ENCODE results near the gene HMHB1. TPM values are rescaled to one million over a fixed set of nuclear protein-coding genes. Genes with fewer than 3 reads are reported as not detected.
"Not testable (repeated sequence)": the region's sequence is repeated elsewhere in the genome, so short reads cannot be mapped to it uniquely, and the experiment has no call there.

Gene HMHB1
- polyA plus RNA-seq, 1 donor, result not detected

DNA sequence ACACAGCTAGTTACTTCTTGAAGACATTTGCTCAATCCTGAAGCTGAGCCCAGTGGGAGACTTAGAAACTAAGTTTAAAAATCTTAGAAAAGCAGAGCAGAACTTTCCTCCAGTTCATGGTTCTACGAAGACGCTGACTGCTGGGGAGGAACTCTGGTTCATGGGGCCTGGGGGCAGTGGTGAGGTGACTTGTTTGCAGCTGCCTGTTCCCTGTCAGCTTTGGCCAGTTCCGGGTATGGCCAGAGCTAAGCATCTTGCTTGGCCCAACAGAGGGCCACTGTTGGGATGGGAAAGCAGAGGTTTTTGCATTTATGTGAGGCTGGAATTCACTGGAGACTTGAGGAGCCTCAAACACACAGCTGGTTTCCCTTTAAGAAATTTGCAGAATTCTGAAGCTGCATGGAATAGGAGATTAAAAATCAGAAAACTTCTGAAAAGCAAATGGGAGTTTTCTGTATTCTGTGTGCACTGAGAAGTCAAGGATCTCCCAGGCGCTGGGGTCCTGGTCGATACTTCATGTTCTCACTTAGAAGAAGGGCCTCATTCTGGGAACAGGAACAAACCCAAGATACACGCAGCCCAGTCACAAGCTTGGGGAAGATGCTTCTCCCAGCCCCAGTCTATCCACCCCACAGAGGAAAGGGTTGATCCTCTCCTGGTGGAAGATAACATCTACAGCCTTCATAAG is 10.6 kb upstream of the HMHB1 start:
- DNase-seq, result no peak

GRCh38 chr5:143805861-143806260 is 6.1 kb upstream of the HMHB1 start:
- DNase-seq, result no peak

GRCh38 chr5:143806579-143806978 is 5.4 kb upstream of the HMHB1 start:
- DNase-seq, result no peak

- DNase-seq, result no peak
These were observed 4.6 kb upstream of the HMHB1 start for GRCh38 chr5:143807401-143807800.

DNA sequence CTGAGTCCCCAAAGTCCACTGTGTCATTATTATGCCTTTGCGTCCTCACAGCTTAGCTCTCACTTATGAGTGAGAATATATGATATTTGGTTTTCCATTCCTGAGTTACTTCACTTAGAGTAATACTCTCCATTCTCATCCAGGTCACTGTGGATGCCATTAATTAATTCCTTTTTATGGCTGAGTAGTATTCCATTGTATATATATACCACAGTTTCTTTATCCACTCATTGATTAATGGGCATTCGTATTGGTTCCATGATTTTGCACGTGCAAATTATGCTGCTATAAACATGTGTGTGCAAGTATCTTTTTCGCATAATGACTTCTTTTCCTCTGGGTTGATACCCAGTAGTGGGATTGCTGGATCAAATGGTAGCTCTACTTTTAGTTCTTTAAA is 4.4 kb downstream of the HMHB1 start:
- DNase-seq, result not testable (repeated sequence)

GRCh38 chr5:143819716-143820115 is 7.8 kb downstream of the HMHB1 start:
- DNase-seq, result no peak

DNA sequence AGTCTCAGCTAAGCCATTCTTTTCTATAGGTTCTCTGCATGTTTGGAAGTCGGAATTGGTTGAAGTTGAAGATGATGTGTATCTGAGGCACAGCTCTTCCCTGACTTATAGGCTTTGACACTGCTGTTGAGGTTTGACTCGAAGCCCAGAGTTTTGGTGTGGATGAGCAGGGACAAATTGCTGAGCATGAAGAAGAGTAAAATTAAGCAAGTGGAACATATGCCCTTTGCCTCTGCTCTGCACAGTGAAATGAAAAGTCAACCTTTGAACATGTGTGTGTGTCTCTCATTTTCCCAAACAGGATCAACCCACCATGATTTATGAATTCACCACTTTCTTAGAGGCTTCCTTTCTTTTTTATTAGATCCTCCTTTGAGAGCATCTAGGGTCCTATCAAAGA is 8.5 kb downstream of the HMHB1 start:
- no peak for DNase-seq

DNA sequence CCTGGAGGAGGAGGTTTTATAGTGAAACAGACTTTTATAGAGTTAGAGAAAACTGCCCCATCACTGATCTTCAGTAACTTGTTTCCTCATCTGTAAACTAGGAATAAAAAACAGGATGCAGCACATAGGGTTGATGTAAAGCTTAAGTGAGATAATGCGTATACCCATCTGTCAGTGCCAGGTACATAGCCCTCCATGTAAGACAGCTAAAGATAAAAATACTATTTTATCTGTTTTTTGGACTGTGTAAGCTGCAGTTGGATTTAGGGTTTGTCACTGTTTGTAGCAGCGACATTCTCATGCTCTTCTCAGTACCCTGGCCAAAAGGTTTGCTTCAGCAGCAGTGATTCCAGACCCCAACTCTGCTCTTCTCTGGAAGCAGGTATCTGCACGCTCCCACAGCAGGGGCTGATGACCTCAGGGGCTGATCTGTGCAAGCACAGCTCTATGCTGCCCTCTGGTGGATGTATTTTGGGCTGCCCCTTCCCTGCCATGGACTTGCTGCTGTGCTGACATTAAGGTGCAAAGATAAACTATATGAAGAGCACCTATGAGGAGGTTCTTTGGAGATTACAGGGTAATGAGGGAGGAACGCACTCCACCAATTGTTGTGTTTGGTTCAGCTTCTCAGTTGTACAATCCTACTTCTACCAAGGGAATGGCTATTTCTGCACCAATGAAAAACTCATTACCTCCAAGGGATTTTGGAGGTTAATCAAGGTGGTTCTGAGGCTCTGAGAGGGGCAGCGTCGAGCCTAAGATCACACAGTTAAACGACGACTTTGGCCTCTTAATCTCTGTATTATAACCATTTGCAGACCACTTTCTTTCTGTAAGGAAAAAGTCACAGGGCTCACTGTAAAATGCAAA is 13.1 kb downstream of the HMHB1 start:
- DNase-seq, result peak; percentile 80

GRCh38 chr5:143826951-143827444 is 15.0 kb downstream of the HMHB1 start:
- DNase-seq, result no peak

DNA sequence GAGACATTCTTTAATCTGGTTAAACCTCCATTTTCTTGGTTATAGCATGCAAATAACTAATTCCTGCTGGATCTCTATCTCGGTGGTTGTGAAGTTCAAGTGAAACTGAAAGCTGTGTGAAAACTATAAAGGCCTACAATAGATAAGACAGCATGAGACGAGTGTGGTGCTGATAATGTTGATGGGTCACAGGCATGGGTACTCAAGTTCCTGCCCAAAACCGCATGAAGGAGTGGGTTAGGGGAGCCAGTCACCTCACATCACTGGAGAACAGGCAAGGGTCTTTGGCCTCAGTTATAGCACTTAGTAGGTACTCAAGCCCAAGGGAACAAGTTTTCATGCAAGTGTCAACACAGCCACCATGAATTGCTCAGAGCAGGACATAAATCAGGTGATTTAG is 16.7 kb downstream of the HMHB1 start:
- DNase-seq, result no peak

GRCh38 chr5:143833177-143833576 is 21.2 kb downstream of the HMHB1 start:
- DNase-seq, result no peak

GRCh38 chr5:143835251-143835650 is 23.3 kb downstream of the HMHB1 start:
- DNase-seq, result no peak

- DNase-seq, result no peak
These were observed 24.3 kb downstream of the HMHB1 start for GRCh38 chr5:143836161-143836725.

- peak; percentile 82 for DNase-seq
These were observed 25.4 kb downstream of the HMHB1 start for GRCh38 chr5:143837306-143837848.

GRCh38 chr5:143841446-143841845 is 29.5 kb downstream of the HMHB1 start:
- DNase-seq, result no peak

DNA sequence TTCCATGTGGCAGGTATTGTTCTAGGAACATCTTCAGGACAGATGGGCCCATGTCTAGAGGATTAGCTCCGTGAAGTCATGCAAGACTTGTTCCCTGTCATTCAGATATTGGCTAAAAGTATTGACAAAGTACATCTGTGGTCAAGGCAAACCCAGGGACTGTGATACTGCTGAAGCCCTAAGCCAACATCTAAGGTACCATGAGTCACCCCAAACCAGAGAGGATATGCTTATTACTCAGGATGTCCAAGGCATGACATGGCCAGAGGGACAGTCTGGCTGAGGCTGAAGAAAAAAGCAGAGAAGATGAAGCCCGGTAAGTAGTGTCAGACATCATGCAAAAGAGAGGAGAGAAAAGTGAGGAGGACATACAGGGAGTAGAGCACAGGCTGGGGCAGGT is 31.0 kb downstream of the HMHB1 start:
- no peak for DNase-seq

DNA sequence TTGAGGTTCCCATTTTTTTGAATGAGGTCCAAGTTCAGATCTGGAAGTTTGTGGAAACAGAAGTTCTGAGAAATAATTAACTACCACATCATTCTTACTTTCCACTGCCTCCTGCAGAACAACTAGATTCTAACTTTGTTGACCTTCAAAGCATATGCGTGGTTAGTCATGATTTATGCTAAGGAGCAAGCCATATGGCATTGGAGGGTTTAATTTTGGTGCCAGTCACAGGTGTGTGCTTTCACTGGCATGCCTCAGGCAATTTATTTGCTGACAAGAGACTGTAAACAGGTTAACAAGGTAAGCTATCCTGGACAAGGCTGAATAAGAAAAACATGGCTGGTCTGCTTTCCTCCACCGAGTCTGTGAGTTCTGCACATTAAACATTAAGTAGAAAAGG is 31.5 kb downstream of the HMHB1 start:
- no peak for DNase-seq

- no peak for DNase-seq
These were observed 38.2 kb downstream of the HMHB1 start for GRCh38 chr5:143850050-143850683.

GRCh38 chr5:143851383-143851782 is 39.4 kb downstream of the HMHB1 start:
- DNase-seq, result no peak

DNA sequence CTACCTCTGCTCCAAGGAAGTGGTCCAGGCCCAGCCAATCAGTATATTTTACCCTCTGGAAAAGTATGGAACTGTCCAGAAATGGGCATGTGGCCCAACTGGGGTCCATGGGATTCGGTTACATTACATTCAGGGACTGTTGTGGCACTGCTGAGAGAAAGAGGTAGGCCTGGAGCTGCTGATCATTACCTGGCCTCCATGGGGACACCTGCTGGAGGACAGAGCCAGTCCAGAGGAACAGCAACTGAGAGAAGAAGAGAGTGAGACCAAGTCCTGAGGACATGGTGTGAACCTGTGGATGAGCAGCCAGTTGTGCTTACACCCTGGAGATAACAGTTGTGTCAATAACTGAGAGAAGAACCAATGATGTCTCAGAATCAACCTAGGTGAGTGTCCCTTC is 48.2 kb downstream of the HMHB1 start:
- DNase-seq, result no peak

- DNase-seq, result no peak
These were observed 50.3 kb downstream of the HMHB1 start for GRCh38 chr5:143862271-143862670.

DNA sequence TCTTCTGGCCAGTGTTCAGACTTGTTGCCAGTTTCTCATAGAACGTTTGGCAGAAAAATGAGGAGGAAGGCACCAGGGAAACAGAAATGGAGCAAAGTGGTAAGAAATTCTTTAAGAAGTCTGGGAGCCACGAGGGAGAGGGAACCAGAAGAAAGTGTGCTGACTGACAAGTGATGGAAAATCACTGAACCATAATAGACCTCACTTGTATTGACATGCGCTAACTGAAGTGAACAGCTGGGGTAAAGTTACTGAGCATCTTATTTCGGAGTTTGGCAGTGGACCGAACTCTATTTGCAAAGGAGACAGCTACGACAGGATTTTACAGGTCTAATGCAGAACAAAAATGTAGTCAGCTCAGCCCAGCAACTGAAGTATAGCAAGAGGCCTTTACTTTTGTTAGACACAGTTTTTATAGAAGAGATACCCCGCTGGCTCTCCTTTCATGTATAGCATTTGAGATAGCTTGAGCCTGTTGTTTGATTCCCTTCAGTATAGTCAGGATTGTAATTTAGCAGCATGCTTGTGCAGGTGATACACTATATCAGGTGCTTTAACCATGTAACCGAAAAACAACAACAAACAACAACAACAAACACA is 53.6 kb downstream of the HMHB1 start:
- peak; percentile 50 for DNase-seq

Data from hindlimb muscle (tissue), 1 donor.